K562 (cell line): ENCODE measurements around the gene KCTD11. TPM values are rescaled to one million over a fixed set of nuclear protein-coding genes. Genes with fewer than 3 reads are reported as not detected.

Experiments used
- ARID3B ChIP-seq: fragments of 250-450 bp; sonication (Bioruptor Pico); IDR thresholded peaks from 2 replicates; pipeline ENCODE4 v1.4.0; 2020; ENCODE audit warnings: borderline replicate concordance
- CC2D1A ChIP-seq: fragments of 450-650 bp; IDR thresholded peaks from 2 replicates; pipeline ENCODE4 v1.6.1; 2017; ENCODE audit warnings: mild to moderate bottlenecking
- COPS2 ChIP-seq: fragments of 450-650 bp; conservative IDR thresholded peaks from 2 replicates; pipeline ENCODE4 v1.6.1; 2016; ENCODE audit warnings: mild to moderate bottlenecking, moderate library complexity
- CREB3 ChIP-seq: fragments of 450-650 bp; conservative IDR thresholded peaks from 2 replicates; pipeline ENCODE4 v1.6.1; 2016; ENCODE audit warnings: missing genetic modification characterization, low read depth, mild to moderate bottlenecking, missing compliant biosample characterization, moderate library complexity
- CREBBP ChIP-seq: IDR thresholded peaks from one replicate; pipeline ENCODE4 v1.6.1; 2012; ENCODE audit warnings: low read depth, mild to moderate bottlenecking, control low read depth, inconsistent platforms, low read length
- CXXC5 ChIP-seq: fragments of 250-450 bp; sonication (Bioruptor Pico); IDR thresholded peaks from 2 replicates; pipeline ENCODE4 v1.8.0; 2022; ENCODE audit warnings: inconsistent platforms, mild to moderate bottlenecking, moderate library complexity
- EGR1 ChIP-seq: fragments of 450-650 bp; conservative IDR thresholded peaks from 2 replicates; pipeline ENCODE4 v1.6.1; 2017; ENCODE audit warnings: mild to moderate bottlenecking
- KLF13 ChIP-seq: fragments of 450-650 bp; IDR thresholded peaks from 2 replicates; pipeline ENCODE4 v1.6.1; 2016; ENCODE audit warnings: missing genetic modification characterization, low read depth, mild to moderate bottlenecking, missing compliant biosample characterization, moderate library complexity, borderline replicate concordance
- NR2C1 ChIP-seq, 2 experiments: fragments of 450-650 bp; IDR thresholded peaks; 2 replicates each; pipeline ENCODE4 v1.6.1; 2017; ENCODE audit warnings: mild to moderate bottlenecking in 2 of 2, antibody characterized with exemption in 1 of 2, inconsistent platforms in 1 of 2, missing compliant biosample characterization in 1 of 2, missing genetic modification characterization in 1 of 2
- SP1 ChIP-seq: sonication (generic); formaldehyde crosslinking; IDR thresholded peaks from 2 replicates; pipeline ENCODE4 v1.8.1; 2022; ENCODE audit warnings: mild to moderate bottlenecking, missing genetic modification reagents
- THAP12 ChIP-seq: fragments of 250-450 bp; sonication (Bioruptor Pico); IDR thresholded peaks from 2 replicates; pipeline ENCODE4 v1.9.0; 2021; ENCODE audit warnings: mild to moderate bottlenecking, inconsistent platforms
- VEZF1 ChIP-seq: fragments of 200-800 bp; sonication (Bioruptor generic); IDR thresholded peaks from 2 replicates; pipeline ENCODE4 v1.6.1; 2017; ENCODE audit warnings: missing genetic modification characterization, missing compliant biosample characterization
- ZBTB33 ChIP-seq: sonication (generic); formaldehyde crosslinking; IDR thresholded peaks from 2 replicates; pipeline ENCODE4 v1.8.1; 2023; ENCODE audit warnings: mild to moderate bottlenecking, missing genetic modification reagents
- ZBTB9 ChIP-seq: fragments of 450-650 bp; formaldehyde crosslinking; IDR thresholded peaks from 2 replicates; pipeline ENCODE4 v1.4.0; 2020; ENCODE audit warnings: mild to moderate bottlenecking, moderate library complexity
- ZNF274 ChIP-seq: IDR thresholded peaks from 2 replicates; pipeline ENCODE4 v1.6.1; 2011; ENCODE audit warnings: low read depth, mild to moderate bottlenecking, low read length, moderate library complexity, borderline replicate concordance
- ZNF354B ChIP-seq: fragments of 250-450 bp; sonication (Bioruptor Pico); IDR thresholded peaks from 2 replicates; pipeline ENCODE4 v1.4.0; 2020
- ZNF76 ChIP-seq: fragments of 250-450 bp; sonication (Bioruptor Pico); IDR thresholded peaks from 2 replicates; pipeline ENCODE4 v1.4.0; 2020; ENCODE audit warnings: mild to moderate bottlenecking, moderate library complexity, borderline replicate concordance
- polyA plus RNA-seq, 8 experiments: library from polyadenylated mRNA; depleted of rRNA in 4 of 8; stranded (reverse) in 5 of 8; unstranded in 3 of 8; fragments of >200 nt; fragmentation: Nextera tagmentation in 2 of 8; fragmentation: Illumina TruSeq in 1 of 8; extraction: Ambion mirVana in 2 of 8; extraction: Trizol in 1 of 8; gene quantifications; 2 replicates each; pipeline versions ENCODE4 v1.2.1 to v1.2.3, GENCODE V29; 2011 to 2014; ENCODE audit warnings: inconsistent platforms in 1 of 8, missing spikeins in 1 of 8
- total RNA-seq, 7 experiments: library from RNA; depleted of rRNA in 6 of 7; stranded (reverse); fragments of >200 nt in 6 of 7; fragmentation: Illumina TruSeq in 2 of 7; extraction: Trizol in 2 of 7; gene quantifications; 2 replicates each; pipeline versions ENCODE4 v1.2.1 to v1.2.3, GENCODE V29; 2011 to 2021; ENCODE audit warnings: low replicate concordance in 1 of 7

KCTD11 gene
- total and polyA plus RNA-seq, 9 of the 15 experiments (the other 6 are each of a cell fraction or from before 2014, with no cell fraction given) = 0.01 to 3.2 (median 2.5) TPM; not detected in 1

GRCh38 chr17:7356072-7356549 lies 4.1 kb downstream of the KCTD11 start (continued):
- TF ChIP-seq NR2C1 (IDR thresholded peaks at IDR 0.05) (no peak), NR2C1 (tag; IDR thresholded peaks at IDR 0.05) (no peak), CC2D1A (0 out of 2 replicates have a peak, but pooled peaks have one; percentile 46), ZBTB9 (CRISPR knock-in tag) (no peak), ARID3B (CRISPR knock-in tag) (no peak), CREB3 (tag) (no peak), VEZF1 (CRISPR knock-in tag) (peak; percentile 56; the same call in 1 of the 2 replicates), ZNF274 (no peak), EGR1 (no peak), COPS2 (no peak), ZNF76 (CRISPR knock-in tag) (no peak), ZNF354B (no peak), THAP12 (CRISPR knock-in tag) (no peak), CXXC5 (peak; percentile 37), SP1 (CRISPR knock-in tag) (peak; percentile 61; the same call in 1 of the 2 replicates), KLF13 (0 out of 2 replicates have a peak, but pooled peaks have one; percentile 18), ZBTB33 (0 out of 2 replicates have a peak, but pooled peaks have one; percentile 24), CREBBP (no peak)
